Measurements from ENCODE around the gene PMF1. TPM values are rescaled to one million over a fixed set of nuclear protein-coding genes. Genes with fewer than 3 reads are reported as not detected.
A peak's percentile ranks its signal among the peaks of the same experiment; 100 is the strongest.

The PMF1 gene
- total RNA-seq, 2 experiments from 2014 or later, result 135 TPM

DNA sequence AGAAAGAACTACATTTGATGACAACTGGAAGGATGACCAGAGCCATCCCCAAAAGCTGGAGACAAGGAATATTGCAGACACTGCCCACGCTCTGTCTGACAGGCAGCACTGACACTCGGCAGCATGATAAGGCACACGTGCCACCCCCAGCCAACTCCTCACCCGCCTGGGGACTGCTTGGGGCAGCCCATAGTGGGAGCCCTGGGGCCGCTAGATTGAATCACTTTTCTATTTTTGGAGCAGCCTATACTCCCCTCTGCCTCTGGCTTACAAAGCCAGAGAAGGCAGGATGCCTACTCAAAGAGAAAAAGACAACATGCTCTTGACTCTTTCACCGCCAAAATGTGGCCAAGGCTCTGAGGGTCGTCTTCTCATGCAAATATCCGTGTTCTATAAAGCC lies 68.5 kb downstream of the PMF1 start:
- Mint-ChIP-seq H3K27ac (peak overlapping the region; percentile 92), H3K4me3 (peak overlapping the region; percentile 99), H3K4me1 (ENCODE audit: low read depth) (peaks cover 26% of the 10 kb centered on the region), H3K27me3 (ENCODE audit: low read depth) (no peaks in the 10 kb centered on the region), H3K36me3 (ENCODE audit: low read depth) (peaks cover 18% of the 10 kb centered on the region), H3K9me3 (no peaks in the 10 kb centered on the region)
- intact Hi-C loops (cut with micrococcal nuclease), result loop anchor here (5.0 kb wide), 1 partner anchor 54 kb away; no protein-coding TSS in a partner anchor
- peak; percentile 72 for DNase-seq
- CTCF ChIA-PET, result interaction anchor here (0.7 to 2.2 kb wide), 7 partner anchors 21 to 154 kb away, joined by 3 to 8 read pairs (median 5); no protein-coding TSS in a partner anchor

- Mint-ChIP-seq H3K4me1 (ENCODE audit: low read depth) (peaks cover 27% of the 10 kb centered on the region), H3K36me3 (ENCODE audit: low read depth) (peaks cover 18% of the 10 kb centered on the region), H3K9me3 (no peaks in the 10 kb centered on the region), H3K27ac (peak overlapping the region; percentile 92), H3K27me3 (ENCODE audit: low read depth) (no peaks in the 10 kb centered on the region), H3K4me3 (peak overlapping the region; percentile 99)
- intact Hi-C loops (cut with micrococcal nuclease), result loop anchor here (1.0 to 5.0 kb wide), 8 partner anchors 13 to 348 kb away; partner anchors contain the start of genes CCT3, GLMP, KHDC4 and LAMTOR2
- peak; percentile 45 for DNase-seq
- CTCF ChIA-PET, result interaction anchor here (0.7 to 2.2 kb wide), 8 partner anchors 22 to 164 kb away, joined by 3 to 8 read pairs (median 4); no protein-coding TSS in a partner anchor
Observed at GRCh38 chr1:156281693-156282478, 69.1 kb downstream of the PMF1 start.

- Mint-ChIP-seq H3K4me3 (peak within 1 kb of the TSS; percentile 99), H3K36me3 (ENCODE audit: low read depth) (peaks cover 13% of the 10 kb centered on the region), H3K27ac (peak within 1 kb of the TSS; percentile 92), H3K4me1 (ENCODE audit: low read depth) (peaks cover 27% of the 10 kb centered on the region), H3K27me3 (ENCODE audit: low read depth) (no peaks in the 10 kb centered on the region), H3K9me3 (no peaks in the 10 kb centered on the region)
- CTCF ChIA-PET, result interaction anchor here (0.6 to 2.0 kb wide), 11 partner anchors 22 to 198 kb away, joined by 3 to 5 read pairs (median 3); partner anchors contain the start of gene CCT3
- DNase-seq, result peak; percentile 99
- intact Hi-C loops (cut with micrococcal nuclease), result loop anchor here (1.0 to 5.0 kb wide), 8 partner anchors 13 to 348 kb away; partner anchors contain the start of genes CCT3, GLMP, KHDC4 and LAMTOR2
Observed at GRCh38 chr1:156282479-156283222, 69.8 kb downstream of the PMF1 start, which contains the start of gene SMG5. Gene SMG5, minus strand, starts transcription at chr1:156282825. Its CDS starts 145 bp downstream, at chr1:156282680.

DNA sequence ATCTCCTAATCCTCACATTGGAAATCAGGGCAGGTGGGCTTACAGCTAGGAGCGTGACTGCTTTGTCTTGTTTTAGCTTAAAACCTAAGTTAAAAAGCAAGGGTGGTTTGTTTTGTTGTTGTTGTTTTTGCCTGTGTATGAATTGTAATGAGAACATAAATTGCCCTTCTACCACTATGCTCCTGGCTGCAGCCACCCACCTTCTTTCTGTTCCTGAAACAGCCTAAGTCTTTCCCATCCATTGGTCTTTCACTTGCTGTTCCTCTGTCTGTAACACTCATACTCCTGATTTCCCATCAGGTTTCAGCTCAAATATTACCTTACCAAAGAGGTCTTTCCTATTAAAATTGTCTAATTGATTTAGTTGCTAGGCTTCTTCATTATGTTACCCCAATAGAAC lies 70.7 kb downstream of the PMF1 start:
- H3K4me3 Mint-ChIP-seq, result peak overlapping the region; percentile 99
- CTCF ChIA-PET, result interaction anchor here (0.6 to 2.0 kb wide), 13 partner anchors 12 to 227 kb away, joined by 3 to 5 read pairs (median 3); partner anchors contain the start of gene CCT3

DNA sequence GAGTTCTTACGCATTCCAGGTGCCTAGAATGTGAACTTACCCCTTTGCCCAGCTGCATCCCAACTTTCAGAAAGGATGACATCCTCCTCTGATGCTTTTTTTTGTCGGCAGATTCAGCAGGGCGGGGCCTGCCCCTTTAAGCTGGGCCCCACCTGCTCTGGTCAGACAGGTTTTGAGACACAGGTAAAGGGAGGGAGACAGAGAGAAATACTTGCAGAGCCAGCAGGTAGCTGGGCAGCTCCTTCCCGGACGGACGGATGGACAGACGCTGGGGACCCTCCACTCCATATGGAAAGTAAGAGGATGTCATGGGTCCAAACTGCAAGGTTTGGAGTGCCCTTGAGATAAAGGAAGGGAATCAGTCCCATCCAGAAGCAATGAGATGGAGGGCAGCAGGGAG lies 71.3 kb downstream of the PMF1 start, which contains the start of gene TMEM79:
Gene TMEM79 (plus strand): TSS at position 214 of the 400 bp plus-strand sequence. CDS start 902 bp downstream, outside the sequence.
- intact Hi-C loops (cut with micrococcal nuclease), result loop anchor here (5.0 kb wide), 1 partner anchor 57 kb away; no protein-coding TSS in a partner anchor
- CTCF ChIA-PET, result interaction anchor here (1.0 to 2.0 kb wide), 7 partner anchors 12 to 197 kb away, joined by 3 to 5 read pairs (median 3); no protein-coding TSS in a partner anchor
- Mint-ChIP-seq H3K9me3 (no peaks in the 10 kb centered on the region), H3K27me3 (ENCODE audit: low read depth) (no peaks in the 10 kb centered on the region), H3K4me3 (peak within 1 kb of the TSS; percentile 99), H3K36me3 (ENCODE audit: low read depth) (peaks cover 4% of the 10 kb centered on the region), H3K27ac (peak within 1 kb of the TSS; percentile 92), H3K4me1 (ENCODE audit: low read depth) (peaks cover 27% of the 10 kb centered on the region)
- DNase-seq, result no peak

More for the DNA sequence above, 70.7 kb downstream of the PMF1 start:
- H3K9me3 Mint-ChIP-seq, result no peaks in the 10 kb centered on the region
- H3K27ac Mint-ChIP-seq, result peak overlapping the region; percentile 48
- intact Hi-C loops (cut with micrococcal nuclease), result loop anchor here (2.0 to 5.0 kb wide), 3 partner anchors 56 to 217 kb away; partner anchors contain the start of gene MEF2D
- H3K27me3 Mint-ChIP-seq (ENCODE audit: low read depth), result no peaks in the 10 kb centered on the region
- H3K4me1 Mint-ChIP-seq (ENCODE audit: low read depth), result peaks cover 27% of the 10 kb centered on the region
- DNase-seq, result no peak
- peaks cover 4% of the 10 kb centered on the region for H3K36me3 Mint-ChIP-seq (ENCODE audit: low read depth)

DNA sequence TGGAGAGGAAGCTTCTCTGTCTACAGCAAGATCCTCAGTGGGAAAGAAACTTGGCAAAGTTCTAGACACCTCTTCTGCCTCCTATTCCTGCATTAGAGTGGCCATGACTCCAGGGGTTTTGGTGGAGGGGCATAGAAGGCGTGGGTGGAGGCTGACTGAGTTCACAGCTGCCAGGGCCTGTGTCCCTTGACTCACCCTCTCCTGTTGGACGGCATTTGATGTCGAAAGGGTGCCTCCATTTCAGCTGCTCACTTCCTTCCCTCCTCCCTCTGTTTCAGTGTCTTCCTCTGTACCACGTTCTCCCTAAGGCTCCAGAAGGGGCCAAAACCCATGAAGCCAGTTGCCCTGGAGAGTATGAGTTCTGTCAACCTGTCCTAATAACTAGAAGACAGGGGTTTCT lies 72.0 kb downstream of the PMF1 start:
- CTCF ChIA-PET, result interaction anchor here (1.0 kb wide), 2 partner anchors 22 to 193 kb away, joined by 3 read pairs; no protein-coding TSS in a partner anchor
- no peaks in the 10 kb centered on the region for H3K27me3 Mint-ChIP-seq (ENCODE audit: low read depth)
- no peaks in the 10 kb centered on the region for H3K9me3 Mint-ChIP-seq
- H3K4me3 Mint-ChIP-seq, result no peak overlapping the region
- peaks cover 27% of the 10 kb centered on the region for H3K4me1 Mint-ChIP-seq (ENCODE audit: low read depth)
- DNase-seq, result no peak
- intact Hi-C loops (cut with micrococcal nuclease), result loop anchor here (5.0 kb wide), 1 partner anchor 57 kb away; no protein-coding TSS in a partner anchor
- H3K36me3 Mint-ChIP-seq (ENCODE audit: low read depth), result peaks cover 6% of the 10 kb centered on the region
- H3K27ac Mint-ChIP-seq, result no peak overlapping the region

GRCh38 chr1:156285437-156285836 lies 72.6 kb downstream of the PMF1 start:
- Mint-ChIP-seq H3K27ac (no peak overlapping the region), H3K4me1 (ENCODE audit: low read depth) (peaks cover 23% of the 10 kb centered on the region), H3K9me3 (no peaks in the 10 kb centered on the region), H3K36me3 (ENCODE audit: low read depth) (peaks cover 7% of the 10 kb centered on the region), H3K27me3 (ENCODE audit: low read depth) (no peaks in the 10 kb centered on the region), H3K4me3 (no peak overlapping the region)
- CTCF ChIA-PET, result interaction anchor here (1.0 to 1.6 kb wide), 2 partner anchors 21 to 160 kb away, joined by 3 to 4 read pairs; no protein-coding TSS in a partner anchor
- intact Hi-C loops (cut with micrococcal nuclease), result no loop called here
- DNase-seq, result no peak

DNA sequence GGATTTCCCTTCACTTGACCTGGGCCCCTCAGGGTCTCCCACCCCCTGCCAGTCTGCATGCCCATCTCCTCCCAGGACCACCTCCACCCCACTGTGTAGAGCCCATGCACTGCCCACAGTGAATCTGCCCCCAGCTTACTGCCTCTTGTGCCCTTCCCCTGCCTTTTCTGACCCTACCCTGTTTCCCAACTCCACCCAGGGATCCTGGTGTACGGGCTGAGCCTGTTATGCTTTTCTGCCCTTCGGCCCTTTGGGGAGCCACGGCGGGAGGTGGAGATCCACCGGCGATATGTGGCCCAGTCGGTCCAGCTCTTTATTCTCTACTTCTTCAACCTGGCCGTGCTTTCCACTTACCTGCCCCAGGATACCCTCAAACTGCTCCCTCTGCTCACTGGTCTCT lies 73.3 kb downstream of the PMF1 start:
- Mint-ChIP-seq H3K36me3 (ENCODE audit: low read depth) (peaks cover 7% of the 10 kb centered on the region), H3K27ac (no peak overlapping the region), H3K9me3 (no peaks in the 10 kb centered on the region), H3K27me3 (ENCODE audit: low read depth) (no peaks in the 10 kb centered on the region), H3K4me3 (no peak overlapping the region), H3K4me1 (ENCODE audit: low read depth) (peaks cover 17% of the 10 kb centered on the region)
- no peak for DNase-seq
- intact Hi-C loops (cut with micrococcal nuclease), result no loop called here
- CTCF ChIA-PET, result interaction anchor here (1.6 kb wide), 1 partner anchor 159 kb away, joined by 4 read pairs; no protein-coding TSS in a partner anchor

Other genes with a start within 250 kb of the PMF1 start
- 100 to 1,000 TPM; 154 to 159 TPM for gene ARHGEF2, start 234.5 kb upstream of the PMF1 start, total RNA-seq
- gene SSR2, start 192.1 kb upstream of the PMF1 start, total RNA-seq, result 100 to 1,000 TPM; 141 to 142 TPM
- 10 to 100 TPM; 27.1 to 27.4 TPM for gene UBQLN4, start 159.2 kb upstream of the PMF1 start, total RNA-seq
- 10 to 100 TPM; 54.9 to 55.9 TPM for gene LAMTOR2, start 158.2 kb upstream of the PMF1 start, total RNA-seq
- gene RAB25, start 151.8 kb upstream of the PMF1 start, total RNA-seq, result 1 to 10 TPM; 1.3 TPM
- gene MEX3A, start 130.5 kb upstream of the PMF1 start, total RNA-seq, result under 1 TPM; 0.22 to 0.36 TPM
- 10 to 100 TPM; 62.1 to 62.6 TPM for gene LMNA, start 98.3 kb upstream of the PMF1 start, total RNA-seq
- 10 to 100 TPM; 17.4 to 17.5 TPM for gene SEMA4A, start 59.4 kb upstream of the PMF1 start, total RNA-seq
- gene SLC25A44, start 18.9 kb upstream of the PMF1 start, total RNA-seq, result 10 to 100 TPM; 69.1 to 73.5 TPM
- gene BGLAP, start 29.2 kb downstream of the PMF1 start, total RNA-seq, result 1 to 10 TPM; 3.4 to 4.0 TPM
- gene PAQR6, start 35.0 kb downstream of the PMF1 start, total RNA-seq, result 1 to 10 TPM; 3.7 to 4.2 TPM
- gene SMG5, start 69.8 kb downstream of the PMF1 start, total RNA-seq, result 10 to 100 TPM; 77.1 to 83.4 TPM
- gene TMEM79, start 71.3 kb downstream of the PMF1 start, total RNA-seq, result 1 to 10 TPM; 9.1 to 9.5 TPM
- gene GLMP, start 82.7 kb downstream of the PMF1 start, total RNA-seq, result 10 to 100 TPM in 1 of 2 experiments, 1 to 10 TPM in 1; 10.0 to 10.1 TPM
- gene VHLL, start 86.3 kb downstream of the PMF1 start, total RNA-seq, result not detected
- 100 to 1,000 TPM; 332 to 349 TPM for gene CCT3, start 125.3 kb downstream of the PMF1 start, total RNA-seq
- under 1 TPM in 1 of 2 experiments, not detected in 1; 0.57 TPM for gene TSACC, start 125.5 kb downstream of the PMF1 start, total RNA-seq
- not detected for gene RHBG, start 156.2 kb downstream of the PMF1 start, total RNA-seq

Measured in activated naive CD4-positive, alpha-beta T cell treated with anti-CD3 and anti-CD28 coated beads for 36 hours (primary cell).